GM15510 (cell line): ENCODE data around the gene VILL.

Experiments used
- POLR2A ChIP-seq: IDR thresholded peaks from 3 replicates; pipeline ENCODE4 v1.6.1; 2011; ENCODE audit warnings: borderline replicate concordance; ENCODE audit not compliant: insufficient read length; ENCODE audit errors: extremely low read depth

The VILL gene

GRCh38 chr3:37999836-38000235 lies 9.2 kb downstream of the VILL start:
- no peak for TF ChIP-seq POLR2A

GRCh38 chr3:38000242-38000916 lies 9.8 kb downstream of the VILL start:
- no peak for TF ChIP-seq POLR2A

GRCh38 chr3:38000965-38001455 lies 10.4 kb downstream of the VILL start:
- no peak for TF ChIP-seq POLR2A

- TF ChIP-seq POLR2A: no peak
These were observed 11.0 kb downstream of the VILL start for GRCh38 chr3:38001456-38002081.

GRCh38 chr3:38002291-38002876 lies 11.8 kb downstream of the VILL start:
- no peak for TF ChIP-seq POLR2A

- no peak for TF ChIP-seq POLR2A
These were observed 12.4 kb downstream of the VILL start for GRCh38 chr3:38002940-38003339.

GRCh38 chr3:38003371-38003816 lies 12.8 kb downstream of the VILL start:
- no peak for TF ChIP-seq POLR2A

GRCh38 chr3:38003817-38004414 lies 13.3 kb downstream of the VILL start:
- no peak for TF ChIP-seq POLR2A

GRCh38 chr3:38004415-38005075 lies 14.0 kb downstream of the VILL start:
- no peak for TF ChIP-seq POLR2A

- no peak for TF ChIP-seq POLR2A
These were observed 14.8 kb downstream of the VILL start for GRCh38 chr3:38005076-38006020.

GRCh38 chr3:38006031-38006430 lies 15.4 kb downstream of the VILL start:
- TF ChIP-seq POLR2A: no peak

GRCh38 chr3:38006445-38006995 lies 15.9 kb downstream of the VILL start:
- no peak for TF ChIP-seq POLR2A

GRCh38 chr3:38007754-38008090 lies 17.1 kb downstream of the VILL start:
- TF ChIP-seq POLR2A: no peak
